Measurements from ENCODE around the gene STX1A.

STX1A gene

GRCh38 chr7:73738612-73739386 is 19.3 kb upstream of the STX1A start, which contains the start of gene ABHD11 (continued):
- TF ChIP-seq, protein P1, sequence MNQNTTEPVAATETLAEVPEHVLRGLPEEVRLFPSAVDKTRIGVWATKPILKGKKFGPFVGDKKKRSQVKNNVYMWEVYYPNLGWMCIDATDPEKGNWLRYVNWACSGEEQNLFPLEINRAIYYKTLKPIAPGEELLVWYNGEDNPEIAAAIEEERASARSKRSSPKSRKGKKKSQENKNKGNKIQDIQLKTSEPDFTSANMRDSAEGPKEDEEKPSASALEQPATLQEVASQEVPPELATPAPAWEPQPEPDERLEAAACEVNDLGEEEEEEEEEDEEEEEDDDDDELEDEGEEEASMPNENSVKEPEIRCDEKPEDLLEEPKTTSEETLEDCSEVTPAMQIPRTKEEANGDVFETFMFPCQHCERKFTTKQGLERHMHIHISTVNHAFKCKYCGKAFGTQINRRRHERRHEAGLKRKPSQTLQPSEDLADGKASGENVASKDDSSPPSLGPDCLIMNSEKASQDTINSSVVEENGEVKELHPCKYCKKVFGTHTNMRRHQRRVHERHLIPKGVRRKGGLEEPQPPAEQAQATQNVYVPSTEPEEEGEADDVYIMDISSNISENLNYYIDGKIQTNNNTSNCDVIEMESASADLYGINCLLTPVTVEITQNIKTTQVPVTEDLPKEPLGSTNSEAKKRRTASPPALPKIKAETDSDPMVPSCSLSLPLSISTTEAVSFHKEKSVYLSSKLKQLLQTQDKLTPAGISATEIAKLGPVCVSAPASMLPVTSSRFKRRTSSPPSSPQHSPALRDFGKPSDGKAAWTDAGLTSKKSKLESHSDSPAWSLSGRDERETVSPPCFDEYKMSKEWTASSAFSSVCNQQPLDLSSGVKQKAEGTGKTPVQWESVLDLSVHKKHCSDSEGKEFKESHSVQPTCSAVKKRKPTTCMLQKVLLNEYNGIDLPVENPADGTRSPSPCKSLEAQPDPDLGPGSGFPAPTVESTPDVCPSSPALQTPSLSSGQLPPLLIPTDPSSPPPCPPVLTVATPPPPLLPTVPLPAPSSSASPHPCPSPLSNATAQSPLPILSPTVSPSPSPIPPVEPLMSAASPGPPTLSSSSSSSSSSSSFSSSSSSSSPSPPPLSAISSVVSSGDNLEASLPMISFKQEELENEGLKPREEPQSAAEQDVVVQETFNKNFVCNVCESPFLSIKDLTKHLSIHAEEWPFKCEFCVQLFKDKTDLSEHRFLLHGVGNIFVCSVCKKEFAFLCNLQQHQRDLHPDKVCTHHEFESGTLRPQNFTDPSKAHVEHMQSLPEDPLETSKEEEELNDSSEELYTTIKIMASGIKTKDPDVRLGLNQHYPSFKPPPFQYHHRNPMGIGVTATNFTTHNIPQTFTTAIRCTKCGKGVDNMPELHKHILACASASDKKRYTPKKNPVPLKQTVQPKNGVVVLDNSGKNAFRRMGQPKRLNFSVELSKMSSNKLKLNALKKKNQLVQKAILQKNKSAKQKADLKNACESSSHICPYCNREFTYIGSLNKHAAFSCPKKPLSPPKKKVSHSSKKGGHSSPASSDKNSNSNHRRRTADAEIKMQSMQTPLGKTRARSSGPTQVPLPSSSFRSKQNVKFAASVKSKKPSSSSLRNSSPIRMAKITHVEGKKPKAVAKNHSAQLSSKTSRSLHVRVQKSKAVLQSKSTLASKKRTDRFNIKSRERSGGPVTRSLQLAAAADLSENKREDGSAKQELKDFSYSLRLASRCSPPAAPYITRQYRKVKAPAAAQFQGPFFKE (tag by site-specific recombination; IDR thresholded peaks at IDR 0.05; ENCODE audit: borderline replicate concordance), result no peak
- TF ChIP-seq ZNF16 (tag by site-specific recombination; IDR thresholded peaks at IDR 0.05; ENCODE audit: low read depth), result no peak
- no peak for TF ChIP-seq ZNF776 (tag by site-specific recombination; IDR thresholded peaks at IDR 0.05; ENCODE audit: borderline replicate concordance)
- TF ChIP-seq ZNF792 (tag by site-specific recombination; IDR thresholded peaks at IDR 0.05), result no peak
- no peak for TF ChIP-seq ZNF133 (tag by site-specific recombination; IDR thresholded peaks at IDR 0.05)
- peak; percentile 74; the same call in 1 of the 2 replicates for TF ChIP-seq ZBTB20 (tag by site-specific recombination; IDR thresholded peaks at IDR 0.05)
- TF ChIP-seq TRIM28 (IDR thresholded peaks at IDR 0.05; ENCODE audit: borderline replicate concordance, low read length), result no peak
- no peak for TF ChIP-seq ZNF530 (tag by site-specific recombination; IDR thresholded peaks at IDR 0.05; ENCODE audit: low read depth)
- TF ChIP-seq ZNF202 (tag by site-specific recombination; IDR thresholded peaks at IDR 0.05; ENCODE audit: borderline replicate concordance), result no peak
- TF ChIP-seq ZNF184 (tag by site-specific recombination; IDR thresholded peaks at IDR 0.05), result no peak
- no peak; the same call in 1 of the 2 replicates for TF ChIP-seq ZNF777 (tag by site-specific recombination; IDR thresholded peaks at IDR 0.05; ENCODE audit: borderline replicate concordance)
- TF ChIP-seq ZNF768 (tag by site-specific recombination; IDR thresholded peaks at IDR 0.05), result no peak
- TF ChIP-seq ZFP41 (tag by site-specific recombination; IDR thresholded peaks at IDR 0.05; ENCODE audit: borderline replicate concordance), result no peak
- TF ChIP-seq ZNF837 (tag by site-specific recombination; IDR thresholded peaks at IDR 0.05), result no peak
- TF ChIP-seq ZNF660 (tag by site-specific recombination; IDR thresholded peaks at IDR 0.05), result no peak
- no peak for TF ChIP-seq ZNF132 (tag by site-specific recombination; IDR thresholded peaks at IDR 0.05; ENCODE audit: borderline replicate concordance)
- TF ChIP-seq, protein P2, sequence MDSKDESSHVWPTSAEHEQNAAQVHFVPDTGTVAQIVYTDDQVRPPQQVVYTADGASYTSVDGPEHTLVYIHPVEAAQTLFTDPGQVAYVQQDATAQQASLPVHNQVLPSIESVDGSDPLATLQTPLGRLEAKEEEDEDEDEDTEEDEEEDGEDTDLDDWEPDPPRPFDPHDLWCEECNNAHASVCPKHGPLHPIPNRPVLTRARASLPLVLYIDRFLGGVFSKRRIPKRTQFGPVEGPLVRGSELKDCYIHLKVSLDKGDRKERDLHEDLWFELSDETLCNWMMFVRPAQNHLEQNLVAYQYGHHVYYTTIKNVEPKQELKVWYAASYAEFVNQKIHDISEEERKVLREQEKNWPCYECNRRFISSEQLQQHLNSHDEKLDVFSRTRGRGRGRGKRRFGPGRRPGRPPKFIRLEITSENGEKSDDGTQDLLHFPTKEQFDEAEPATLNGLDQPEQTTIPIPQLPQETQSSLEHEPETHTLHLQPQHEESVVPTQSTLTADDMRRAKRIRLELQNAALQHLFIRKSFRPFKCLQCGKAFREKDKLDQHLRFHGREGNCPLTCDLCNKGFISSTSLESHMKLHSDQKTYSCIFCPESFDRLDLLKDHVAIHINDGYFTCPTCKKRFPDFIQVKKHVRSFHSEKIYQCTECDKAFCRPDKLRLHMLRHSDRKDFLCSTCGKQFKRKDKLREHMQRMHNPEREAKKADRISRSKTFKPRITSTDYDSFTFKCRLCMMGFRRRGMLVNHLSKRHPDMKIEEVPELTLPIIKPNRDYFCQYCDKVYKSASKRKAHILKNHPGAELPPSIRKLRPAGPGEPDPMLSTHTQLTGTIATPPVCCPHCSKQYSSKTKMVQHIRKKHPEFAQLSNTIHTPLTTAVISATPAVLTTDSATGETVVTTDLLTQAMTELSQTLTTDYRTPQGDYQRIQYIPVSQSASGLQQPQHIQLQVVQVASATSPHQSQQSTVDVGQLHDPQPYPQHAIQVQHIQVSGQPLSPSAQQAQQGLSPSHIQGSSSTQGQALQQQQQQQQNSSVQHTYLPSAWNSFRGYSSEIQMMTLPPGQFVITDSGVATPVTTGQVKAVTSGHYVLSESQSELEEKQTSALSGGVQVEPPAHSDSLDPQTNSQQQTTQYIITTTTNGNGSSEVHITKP (tag by site-specific recombination; IDR thresholded peaks at IDR 0.05), result no peak; the same call in 1 of the 2 replicates
- no peak for TF ChIP-seq ZNF654 (tag by site-specific recombination; IDR thresholded peaks at IDR 0.05; ENCODE audit: low read depth)
- TF ChIP-seq ZXDB (tag by site-specific recombination; IDR thresholded peaks at IDR 0.05), result peak; percentile 11; the same call in 1 of the 2 replicates
- TF ChIP-seq ZNF169 (tag by site-specific recombination; IDR thresholded peaks at IDR 0.05), result no peak
- no peak for TF ChIP-seq REST (tag by site-specific recombination; IDR thresholded peaks at IDR 0.05)
- peak; percentile 86 for TF ChIP-seq ZIC2 (tag by site-specific recombination; IDR thresholded peaks at IDR 0.05)
- TF ChIP-seq ZFHX2 (tag by site-specific recombination; conservative IDR thresholded peaks at IDR 0.05), result peak; percentile 69
- peak; percentile 94 for TF ChIP-seq KLF9 (tag by site-specific recombination; IDR thresholded peaks at IDR 0.05; ENCODE audit: low read depth)
- TF ChIP-seq, protein P3, sequence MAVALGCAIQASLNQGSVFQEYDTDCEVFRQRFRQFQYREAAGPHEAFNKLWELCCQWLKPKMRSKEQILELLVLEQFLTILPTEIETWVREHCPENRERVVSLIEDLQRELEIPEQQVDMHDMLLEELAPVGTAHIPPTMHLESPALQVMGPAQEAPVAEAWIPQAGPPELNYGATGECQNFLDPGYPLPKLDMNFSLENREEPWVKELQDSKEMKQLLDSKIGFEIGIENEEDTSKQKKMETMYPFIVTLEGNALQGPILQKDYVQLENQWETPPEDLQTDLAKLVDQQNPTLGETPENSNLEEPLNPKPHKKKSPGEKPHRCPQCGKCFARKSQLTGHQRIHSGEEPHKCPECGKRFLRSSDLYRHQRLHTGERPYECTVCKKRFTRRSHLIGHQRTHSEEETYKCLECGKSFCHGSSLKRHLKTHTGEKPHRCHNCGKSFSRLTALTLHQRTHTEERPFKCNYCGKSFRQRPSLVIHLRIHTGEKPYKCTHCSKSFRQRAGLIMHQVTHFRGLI (tag by site-specific recombination; IDR thresholded peaks at IDR 0.05), result peak; percentile 89

Measured in HEK293 (cell line).